NCI-H2227 (cell line): Measurements from ENCODE around the gene SYN1.
"Not testable (repeated sequence)": the region's sequence is repeated elsewhere in the genome, so short reads cannot be mapped to it uniquely, and the experiment has no call there.

Experiments
- DNase-seq: peaks from one replicate; lab custom pipeline; 2025; ENCODE audit not compliant: unreplicated experiment; lab: John Stamatoyannopoulos, UW

Gene SYN1

GRCh38 chrX:47619486-47620302, at the start of gene SYN1:
Gene SYN1, minus strand, starts transcription at chrX:47619857. Its CDS starts 129 bp downstream, at chrX:47619728.
- DNase-seq: peak; percentile 98

DNA sequence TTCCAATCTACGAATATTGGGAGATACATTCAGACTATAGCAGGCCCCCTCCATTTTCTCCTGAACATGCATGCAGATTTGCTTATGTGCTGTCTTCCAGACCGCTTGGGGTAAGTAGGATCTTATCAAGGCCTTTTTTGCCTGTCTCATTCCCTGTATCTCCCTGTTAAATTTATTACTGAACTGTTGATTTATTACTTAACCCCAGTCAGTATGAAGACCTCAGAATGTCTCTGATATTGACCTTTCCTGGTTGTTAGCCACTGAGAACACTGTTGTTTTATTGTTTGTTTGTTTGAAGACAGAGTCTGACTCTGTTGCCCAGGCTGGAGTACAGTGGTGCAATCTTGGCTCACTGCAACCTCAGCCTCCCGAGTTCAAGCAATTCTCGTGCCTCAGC, 46.1 kb upstream of the SYN1 start:
- not testable (repeated sequence) for DNase-seq

- no peak for DNase-seq
These were observed 45.1 kb upstream of the SYN1 start for GRCh38 chrX:47664737-47665136.

DNA sequence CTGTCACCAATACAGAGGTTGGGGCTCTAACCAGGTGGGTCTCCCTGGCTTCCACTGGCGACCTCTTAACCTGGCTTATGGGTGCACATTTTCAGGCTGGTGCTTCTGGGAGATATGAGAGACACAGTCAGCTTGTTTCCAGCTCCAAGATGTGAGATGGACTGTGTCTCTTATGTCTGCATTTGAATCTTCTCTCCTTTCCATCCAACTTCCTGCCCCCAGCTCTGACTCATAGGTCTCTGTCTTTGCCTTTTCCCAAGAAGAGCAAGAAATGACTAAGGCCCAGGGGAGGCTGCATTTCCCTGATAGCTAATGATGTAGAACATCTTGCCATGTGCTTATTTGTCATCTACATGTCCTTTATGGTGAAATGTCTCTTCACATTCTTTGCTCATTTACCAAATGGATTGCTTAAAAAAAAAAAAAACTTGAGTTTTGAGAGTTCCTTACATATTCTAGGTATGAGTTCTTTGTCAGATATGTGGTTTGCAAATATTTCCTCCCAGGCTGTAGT, 42.5 kb upstream of the SYN1 start:
- no peak for DNase-seq

- no peak for DNase-seq
These were observed 41.9 kb upstream of the SYN1 start for GRCh38 chrX:47661539-47661938.

GRCh38 chrX:47659421-47659726, 39.7 kb upstream of the SYN1 start:
- DNase-seq: no peak

DNA sequence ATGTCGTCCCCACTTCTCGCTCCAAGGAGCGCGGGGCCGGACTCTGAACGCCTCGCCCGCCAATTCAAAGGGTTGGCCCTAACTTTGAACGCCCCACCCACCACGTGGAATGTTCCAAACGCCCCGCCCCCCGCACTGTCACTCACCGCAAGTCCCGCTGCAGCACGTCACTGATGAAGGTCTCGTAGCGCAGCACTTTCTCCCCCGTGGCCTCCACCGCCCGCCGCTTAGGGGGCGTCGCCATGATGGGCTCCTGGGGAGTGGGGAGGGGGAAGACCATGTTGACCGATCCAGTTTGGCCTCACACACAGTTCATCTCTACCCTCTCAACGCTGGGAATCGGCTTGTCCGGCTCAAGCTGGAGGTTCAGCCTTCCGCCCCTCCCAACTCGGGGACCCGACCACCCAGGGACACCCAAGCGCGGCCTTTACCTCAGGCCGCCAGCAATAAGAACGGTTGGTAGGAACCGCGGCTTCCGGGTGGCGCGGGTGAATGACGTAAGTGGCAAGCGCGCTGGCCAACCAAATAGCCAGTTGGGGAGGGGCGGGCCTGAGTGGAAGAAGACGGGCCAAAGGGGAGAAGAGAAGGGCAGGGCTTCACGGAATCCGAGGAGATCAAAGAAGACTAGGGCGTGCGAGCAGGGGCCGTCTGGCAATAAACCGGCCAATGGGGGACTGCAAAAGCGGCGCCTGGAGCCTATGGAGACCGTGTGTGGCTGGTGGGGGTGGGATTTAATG, 39.2 kb upstream of the SYN1 start, which contains the start of gene UXT:
UXT (minus strand) TSS at position 497 of the 737 bp plus-strand sequence; CDS start at position 244, 253 bp downstream.
- DNase-seq: peak; percentile 98

DNA sequence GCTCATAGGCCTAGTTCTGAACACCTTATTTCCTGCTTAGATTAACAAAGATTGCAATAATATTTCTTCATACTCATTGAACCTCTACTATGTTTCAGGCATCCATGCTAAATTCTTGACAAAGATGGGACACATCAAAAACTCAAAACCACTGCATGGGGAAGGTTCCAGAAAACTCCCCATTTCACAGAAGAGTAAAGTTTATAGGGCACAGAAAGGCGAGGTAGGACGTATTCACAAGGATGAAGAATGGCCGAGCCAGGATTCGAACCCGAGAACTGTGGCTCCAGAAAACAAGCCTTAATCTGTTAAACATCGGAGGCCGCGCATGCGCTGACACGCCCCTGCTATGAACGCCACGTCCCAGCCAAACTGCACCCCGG, 38.6 kb upstream of the SYN1 start:
- no peak for DNase-seq

DNA sequence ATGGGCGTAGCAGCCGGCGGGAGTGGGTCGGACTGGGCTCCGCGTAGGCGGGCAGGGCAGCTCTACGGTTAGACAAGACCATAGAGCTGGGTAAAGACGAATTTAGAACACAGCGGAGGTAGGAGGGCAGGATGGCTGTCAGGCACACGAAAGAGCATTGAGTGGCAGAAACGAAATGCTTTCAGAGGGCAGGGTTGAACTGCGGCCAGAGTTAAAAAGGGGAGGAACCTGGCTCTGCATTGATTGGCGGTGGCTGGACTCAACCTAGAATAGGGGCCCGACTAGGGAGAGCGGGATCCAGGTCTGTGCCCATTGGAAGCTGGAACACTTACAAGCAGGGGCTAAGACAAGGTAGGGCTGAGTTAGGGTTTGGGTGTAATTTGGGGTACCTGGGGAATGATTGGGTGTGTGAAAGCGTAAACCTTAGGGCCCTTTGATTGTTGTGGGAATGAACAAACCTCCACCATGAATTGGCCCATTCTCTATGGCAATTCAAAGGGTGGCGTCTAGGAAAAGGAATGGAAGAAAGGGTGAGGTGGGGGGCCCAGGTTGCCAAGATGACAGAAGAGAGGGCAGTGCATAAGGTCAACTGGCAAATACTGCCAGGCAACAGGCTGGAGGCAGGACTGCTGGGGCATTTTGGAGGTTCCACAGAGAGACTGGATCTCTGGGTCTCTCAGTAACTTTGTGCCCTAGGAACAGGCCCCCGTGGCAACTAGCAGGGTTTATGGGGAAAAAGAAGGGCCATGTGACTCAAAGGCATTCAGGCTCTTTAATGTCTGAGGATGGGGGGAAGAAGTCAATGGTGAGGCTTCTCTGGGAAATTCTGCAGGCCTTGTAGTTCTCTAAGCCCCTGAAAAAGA, 31.6 kb upstream of the SYN1 start:
- DNase-seq: no peak

DNA sequence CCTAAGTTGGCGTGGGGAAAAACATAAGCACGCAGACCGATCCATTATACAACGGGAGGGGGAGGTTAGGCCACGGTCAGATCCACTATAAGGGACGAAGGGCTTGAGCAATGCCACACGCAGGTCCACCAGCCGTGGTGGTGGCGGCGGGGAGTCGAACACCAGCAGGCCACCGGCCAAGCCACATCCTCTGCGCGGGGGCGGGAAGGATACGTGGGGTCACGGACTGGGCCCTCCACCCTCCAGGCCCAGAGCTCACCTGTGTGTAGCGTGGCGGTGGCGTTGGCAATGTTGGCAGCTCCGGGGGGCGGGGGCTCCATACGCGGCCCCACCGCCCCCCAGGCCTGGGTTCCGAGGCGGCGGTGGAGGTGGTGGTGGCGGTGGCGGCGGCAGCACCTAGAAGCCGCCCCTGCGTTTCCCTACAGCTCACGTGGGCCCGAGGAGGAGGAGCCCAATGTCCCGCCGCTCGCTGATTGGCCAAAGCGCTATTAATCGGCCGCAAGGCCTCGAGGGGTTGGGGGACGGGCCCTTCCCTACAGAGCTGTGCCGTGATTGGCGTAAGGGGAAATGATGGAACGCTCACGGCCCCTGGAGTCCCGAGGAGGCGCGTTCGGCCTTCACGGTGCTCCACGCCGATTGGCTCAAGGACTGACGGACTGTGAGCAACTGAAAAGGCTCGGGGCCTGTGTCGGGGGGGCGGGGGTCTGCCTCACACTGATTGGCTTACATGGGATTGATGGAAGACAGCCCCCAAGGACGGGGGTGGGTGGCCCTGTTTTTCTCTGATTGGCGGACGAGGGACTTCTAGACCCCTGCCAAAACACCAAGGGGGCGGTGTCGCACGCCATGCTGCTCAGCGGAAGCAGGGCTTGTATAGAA, 30.7 kb upstream of the SYN1 start, which contains the start of gene ELK1:
ELK1 (minus strand) TSS at position 400 of the 879 bp plus-strand sequence. CDS start 9,122 bp downstream, outside the sequence.
- peak; percentile 99 for DNase-seq

DNA sequence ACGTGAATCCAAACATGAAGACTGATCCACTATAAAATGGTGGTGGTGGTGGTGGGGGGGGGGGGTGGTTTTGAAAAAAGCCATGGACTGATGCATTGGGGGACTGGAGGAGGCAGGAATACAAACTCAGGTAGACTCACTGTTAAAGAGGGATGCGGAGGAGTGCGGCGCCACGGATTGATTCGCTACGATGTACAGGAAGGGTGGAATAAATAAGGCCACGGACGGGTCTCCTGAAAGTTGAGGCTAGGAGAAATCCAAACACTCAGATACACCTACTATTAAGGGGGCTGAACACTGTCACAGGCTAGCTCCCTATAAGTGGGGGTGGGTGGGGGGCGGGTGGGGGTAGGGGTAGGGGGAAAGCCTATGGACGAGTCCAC, 30.1 kb upstream of the SYN1 start:
- no peak for DNase-seq

- DNase-seq: no peak
These were observed 29.6 kb upstream of the SYN1 start for GRCh38 chrX:47649271-47649670.

- DNase-seq: no peak
These were observed 28.7 kb upstream of the SYN1 start for GRCh38 chrX:47648376-47648775.

DNA sequence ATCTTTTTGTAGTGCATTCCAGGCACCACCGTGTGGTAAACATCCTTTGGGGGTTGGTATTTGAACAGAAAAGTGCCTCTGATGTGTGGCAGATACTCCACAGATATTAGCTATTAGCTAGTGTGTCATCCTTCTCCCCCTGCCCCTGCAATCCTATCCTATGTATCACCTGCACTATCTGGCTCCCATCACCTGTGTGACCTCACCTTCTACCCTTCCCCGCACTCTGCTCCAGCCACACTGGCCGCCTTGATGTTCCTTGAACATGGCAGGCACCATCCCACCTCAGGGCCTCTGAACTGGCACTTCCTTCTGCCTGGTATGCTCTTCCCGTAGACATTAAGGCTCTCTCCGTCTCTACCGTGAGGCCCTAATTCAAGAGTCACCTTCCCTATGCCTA, 27.0 kb upstream of the SYN1 start:
- DNase-seq: no peak

DNA sequence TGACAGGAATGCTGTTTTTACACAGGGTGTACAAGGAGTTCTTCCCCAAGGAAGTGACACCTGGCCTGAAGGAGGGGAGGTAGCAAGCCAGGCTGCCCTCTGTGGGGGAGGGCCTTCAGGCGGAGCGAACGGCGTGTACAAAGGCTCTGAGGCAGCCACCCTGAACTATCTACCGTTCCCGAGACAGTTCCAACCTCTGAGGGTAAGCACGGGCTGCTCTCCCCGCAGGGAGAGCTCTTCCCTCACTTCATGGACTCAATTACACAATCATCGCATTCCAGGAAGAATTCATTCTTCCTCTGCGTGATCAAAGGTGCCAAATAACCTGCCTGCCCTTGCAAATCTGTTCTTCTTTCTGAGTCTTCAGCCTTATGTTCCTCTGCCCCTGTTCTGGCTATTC, 25.9 kb upstream of the SYN1 start:
- no peak for DNase-seq

- DNase-seq: peak; percentile 55
These were observed 25.0 kb upstream of the SYN1 start for GRCh38 chrX:47644557-47645091.

DNA sequence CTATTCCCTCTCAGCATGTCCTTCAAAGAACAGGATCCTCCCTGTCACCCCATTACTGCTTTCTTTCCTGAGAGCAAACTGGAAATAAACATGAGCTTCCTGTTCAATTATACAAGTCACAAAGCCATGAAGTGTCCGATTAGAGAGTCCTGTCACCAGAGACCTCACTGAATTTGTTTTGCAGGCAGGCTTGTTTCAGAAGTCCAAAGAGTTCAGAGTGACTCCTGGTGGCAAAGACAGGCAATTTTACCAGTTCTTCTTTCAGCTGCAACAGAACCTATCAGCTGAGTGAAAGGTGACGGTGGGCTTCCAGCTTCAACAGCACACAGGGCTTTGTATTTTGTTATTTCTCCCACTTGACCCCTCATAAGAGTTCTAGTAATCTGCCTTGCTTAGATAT, 24.3 kb upstream of the SYN1 start:
- no peak for DNase-seq

- DNase-seq: no peak
These were observed 19.2 kb upstream of the SYN1 start for GRCh38 chrX:47638816-47639215.

DNA sequence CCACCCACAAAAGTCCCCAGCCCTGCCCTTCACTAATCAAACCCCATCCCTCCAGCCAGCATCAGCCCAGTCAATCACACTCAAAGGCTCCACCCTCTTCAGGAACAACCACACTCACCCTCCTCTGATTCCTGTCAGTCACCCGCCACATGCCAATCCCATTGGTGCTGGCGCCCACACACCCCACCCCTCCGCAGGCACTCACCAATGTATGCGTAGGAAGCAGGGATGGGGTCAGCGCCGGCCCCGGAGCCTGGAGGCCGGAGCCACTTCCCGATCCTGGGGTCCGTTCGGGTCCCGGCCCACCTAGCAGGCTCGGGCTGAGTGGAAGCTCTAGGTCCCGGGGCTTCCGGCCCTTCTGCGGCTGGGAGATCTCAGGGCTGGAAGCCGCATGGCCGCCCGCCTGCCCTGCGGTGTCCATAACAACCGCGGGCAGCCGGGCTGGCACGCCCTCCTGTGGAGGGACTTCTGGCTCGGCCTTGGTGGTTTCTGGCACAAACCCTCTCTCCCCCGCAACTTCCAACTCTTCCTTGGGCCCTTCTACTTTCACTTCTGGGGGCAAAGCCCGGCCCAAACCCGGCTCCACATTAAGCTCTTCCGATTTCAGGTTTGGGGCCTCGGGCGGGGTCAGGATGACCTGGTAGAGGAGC, 18.0 kb upstream of the SYN1 start:
- DNase-seq: no peak
